ENCODE results near the gene SAE1. TPM values are rescaled to one million over a fixed set of nuclear protein-coding genes. Genes with fewer than 3 reads are reported as not detected.
"Not testable (repeated sequence)": the region's sequence is repeated elsewhere in the genome, so short reads cannot be mapped to it uniquely, and the experiment has no call there.

SAE1 gene
- total RNA-seq, 2 experiments from 2014 or later = 150 TPM

- no peak overlapping the region for H3K4me3 Mint-ChIP-seq
- H3K36me3 Mint-ChIP-seq (ENCODE audit: low read depth) = no peaks in the 10 kb centered on the region
- peaks cover 30% of the 10 kb centered on the region for H3K4me1 Mint-ChIP-seq
- POLR2A ChIA-PET = interaction anchor here (1.0 to 2.1 kb wide), 5 partner anchors 9 to 30 kb away, joined by 3 to 13 read pairs (median 9); partner anchors contain the start of gene CCDC9
- H3K9me3 Mint-ChIP-seq = no peaks in the 10 kb centered on the region
- CTCF ChIA-PET = no interaction called here
- peaks cover 11% of the 10 kb centered on the region for H3K27me3 Mint-ChIP-seq
- peak; percentile 86 for DNase-seq
- H3K27ac Mint-ChIP-seq = no peak overlapping the region
These were observed 110.6 kb downstream of the SAE1 start for GRCh38 chr19:47240996-47241918.

GRCh38 chr19:47241919-47242577 lies 111.4 kb downstream of the SAE1 start:
- H3K9me3 Mint-ChIP-seq = no peaks in the 10 kb centered on the region
- ChIA-PET CTCF (interaction anchor here (1.0 to 6.1 kb wide), 2 partner anchors 15 to 16 kb away, joined by 3 to 134 read pairs; partner anchors contain the start of gene CCDC9), POLR2A (interaction anchor here (1.0 to 6.2 kb wide), 8 partner anchors 9 to 85 kb away, joined by 3 to 110 read pairs (median 11); partner anchors contain the start of gene CCDC9)
- H3K27ac Mint-ChIP-seq = no peak overlapping the region
- no peak for DNase-seq
- H3K27me3 Mint-ChIP-seq = peaks cover 11% of the 10 kb centered on the region
- peaks cover 30% of the 10 kb centered on the region for H3K4me1 Mint-ChIP-seq
- no peaks in the 10 kb centered on the region for H3K36me3 Mint-ChIP-seq (ENCODE audit: low read depth)
- no peak overlapping the region for H3K4me3 Mint-ChIP-seq

GRCh38 chr19:47243364-47243775 lies 112.7 kb downstream of the SAE1 start:
- peak overlapping the region; percentile 87 for H3K27ac Mint-ChIP-seq

GRCh38 chr19:47243776-47244547 lies 113.3 kb downstream of the SAE1 start:
- peak; percentile 94 for DNase-seq
- Mint-ChIP-seq H3K4me3 (peak overlapping the region; percentile 70), H3K36me3 (ENCODE audit: low read depth) (no peaks in the 10 kb centered on the region), H3K27ac (peak overlapping the region; percentile 87), H3K9me3 (no peaks in the 10 kb centered on the region), H3K4me1 (peaks cover 30% of the 10 kb centered on the region), H3K27me3 (peaks cover 7% of the 10 kb centered on the region)
- CTCF ChIA-PET = interaction anchor here (0.6 to 6.4 kb wide), 53 partner anchors 9 to 528 kb away, joined by 3 to 361 read pairs (median 6); partner anchors contain the start of genes AP2S1, CCDC9, DHX34 and INAFM1
- POLR2A ChIA-PET = interaction anchor here (0.7 to 6.2 kb wide), 18 partner anchors 11 to 459 kb away, joined by 3 to 110 read pairs (median 8); partner anchors contain the start of genes CCDC9, INAFM1, SAE1 and ZC3H4

More at GRCh38 chr19:47243364-47243775, 112.7 kb downstream of the SAE1 start:
- POLR2A ChIA-PET = interaction anchor here (1.1 to 6.2 kb wide), 8 partner anchors 11 to 131 kb away, joined by 5 to 110 read pairs (median 28); partner anchors contain the start of genes CCDC9, SAE1 and ZC3H4
- Mint-ChIP-seq H3K36me3 (ENCODE audit: low read depth) (no peaks in the 10 kb centered on the region), H3K4me3 (peak overlapping the region; percentile 70), H3K4me1 (peaks cover 33% of the 10 kb centered on the region), H3K27me3 (peaks cover 9% of the 10 kb centered on the region), H3K9me3 (no peaks in the 10 kb centered on the region)
- no peak for DNase-seq
- CTCF ChIA-PET = interaction anchor here (0.7 to 6.4 kb wide), 15 partner anchors 10 to 289 kb away, joined by 3 to 361 read pairs (median 13); partner anchors contain the start of genes CCDC9, INAFM1 and SAE1

- ChIA-PET CTCF (interaction anchor here (0.7 to 6.4 kb wide), 25 partner anchors 9 to 234 kb away, joined by 3 to 361 read pairs (median 6); partner anchors contain the start of genes CCDC9, INAFM1, SAE1 and ZC3H4), POLR2A (interaction anchor here (0.6 to 6.2 kb wide), 6 partner anchors 9 to 141 kb away, joined by 3 to 110 read pairs (median 6); partner anchors contain the start of genes CCDC9 and SAE1)
- no peak overlapping the region for H3K4me3 Mint-ChIP-seq
- H3K27me3 Mint-ChIP-seq = no peaks in the 10 kb centered on the region
- H3K9me3 Mint-ChIP-seq = no peaks in the 10 kb centered on the region
- H3K27ac Mint-ChIP-seq = no peak overlapping the region
- no peaks in the 10 kb centered on the region for H3K36me3 Mint-ChIP-seq (ENCODE audit: low read depth)
- H3K4me1 Mint-ChIP-seq = peaks cover 30% of the 10 kb centered on the region
- peak; percentile 84 for DNase-seq
These were observed 116.8 kb downstream of the SAE1 start for GRCh38 chr19:47247308-47247990.

GRCh38 chr19:47253016-47253415 lies 122.4 kb downstream of the SAE1 start:
- not testable (repeated sequence) for H3K4me3 Mint-ChIP-seq; H3K27ac Mint-ChIP-seq; H3K27me3 Mint-ChIP-seq; DNase-seq; H3K9me3 Mint-ChIP-seq; H3K36me3 Mint-ChIP-seq (ENCODE audit: low read depth)
- ChIA-PET CTCF (interaction anchor here (2.4 kb wide), 1 partner anchor 9 kb away, joined by 13 read pairs; no protein-coding TSS in a partner anchor), POLR2A (interaction anchor here (3.9 kb wide), 1 partner anchor 8 kb away, joined by 36 read pairs; no protein-coding TSS in a partner anchor)
- H3K4me1 Mint-ChIP-seq = peaks cover 17% of the 10 kb centered on the region

GRCh38 chr19:47253467-47253881 lies 122.8 kb downstream of the SAE1 start:
- H3K9me3 Mint-ChIP-seq = no peaks in the 10 kb centered on the region
- no peaks in the 10 kb centered on the region for H3K27me3 Mint-ChIP-seq
- CTCF ChIA-PET = interaction anchor here (0.7 to 2.4 kb wide), 2 partner anchors 9 to 28 kb away, joined by 3 to 13 read pairs; no protein-coding TSS in a partner anchor
- H3K4me1 Mint-ChIP-seq = peaks cover 21% of the 10 kb centered on the region
- H3K27ac Mint-ChIP-seq = no peak overlapping the region
- DNase-seq = no peak
- H3K36me3 Mint-ChIP-seq (ENCODE audit: low read depth) = peaks cover 9% of the 10 kb centered on the region
- H3K4me3 Mint-ChIP-seq = no peak overlapping the region
- POLR2A ChIA-PET = interaction anchor here (3.9 kb wide), 1 partner anchor 9 kb away, joined by 36 read pairs; no protein-coding TSS in a partner anchor

GRCh38 chr19:47253970-47254369 lies 123.3 kb downstream of the SAE1 start:
- no peak overlapping the region for H3K4me3 Mint-ChIP-seq
- H3K4me1 Mint-ChIP-seq = peaks cover 26% of the 10 kb centered on the region
- POLR2A ChIA-PET = interaction anchor here (3.9 kb wide), 1 partner anchor 9 kb away, joined by 36 read pairs; no protein-coding TSS in a partner anchor

GRCh38 chr19:47255879-47256692 lies 125.5 kb downstream of the SAE1 start, which contains the start of gene CCDC9:
TSS of gene CCDC9 (plus strand) at chr19:47256525. CDS start at chr19:47258401, 1,876 bp downstream.
- Mint-ChIP-seq H3K4me3 (peak within 1 kb of the TSS; percentile 85), H3K27ac (peak within 1 kb of the TSS; percentile 85), H3K27me3 (no peaks in the 10 kb centered on the region), H3K4me1 (peaks cover 38% of the 10 kb centered on the region), H3K36me3 (ENCODE audit: low read depth) (peaks cover 31% of the 10 kb centered on the region), H3K9me3 (no peaks in the 10 kb centered on the region)
- POLR2A ChIA-PET = interaction anchor here (0.8 to 3.9 kb wide), 22 partner anchors 8 to 541 kb away, joined by 3 to 85 read pairs (median 4); partner anchors contain the start of genes ARHGAP35, INAFM1 and ZC3H4
- DNase-seq = peak; percentile 96
- CTCF ChIA-PET = interaction anchor here (0.6 to 3.6 kb wide), 17 partner anchors 10 to 1016 kb away, joined by 3 to 73 read pairs (median 3); no protein-coding TSS in a partner anchor

More at GRCh38 chr19:47253970-47254369, 123.3 kb downstream of the SAE1 start:
- Mint-ChIP-seq H3K27me3 (no peaks in the 10 kb centered on the region), H3K27ac (no peak overlapping the region), H3K9me3 (no peaks in the 10 kb centered on the region), H3K36me3 (ENCODE audit: low read depth) (peaks cover 14% of the 10 kb centered on the region)
- CTCF ChIA-PET = interaction anchor here (0.5 to 2.4 kb wide), 3 partner anchors 10 to 105 kb away, joined by 3 to 13 read pairs (median 5); no protein-coding TSS in a partner anchor
- no peak for DNase-seq

- H3K36me3 Mint-ChIP-seq (ENCODE audit: low read depth) = peaks cover 35% of the 10 kb centered on the region
- peak overlapping the region; percentile 85 for H3K27ac Mint-ChIP-seq
- POLR2A ChIA-PET = interaction anchor here (0.8 to 3.9 kb wide), 22 partner anchors 9 to 542 kb away, joined by 3 to 85 read pairs (median 4); partner anchors contain the start of genes ARHGAP35, INAFM1 and ZC3H4
- CTCF ChIA-PET = interaction anchor here (0.6 to 3.6 kb wide), 14 partner anchors 11 to 499 kb away, joined by 3 to 73 read pairs (median 3); no protein-coding TSS in a partner anchor
- peak; percentile 100 for DNase-seq
- H3K27me3 Mint-ChIP-seq = no peaks in the 10 kb centered on the region
- H3K4me3 Mint-ChIP-seq = peak overlapping the region; percentile 85
- H3K9me3 Mint-ChIP-seq = no peaks in the 10 kb centered on the region
- peaks cover 40% of the 10 kb centered on the region for H3K4me1 Mint-ChIP-seq
These were observed 126.2 kb downstream of the SAE1 start for GRCh38 chr19:47256693-47257410.

Measured in activated CD4-positive, alpha-beta memory T cell treated with anti-CD3 and anti-CD28 coated beads, Interleukin-2, amount 10 ng/mL, durations not matched to agents 7 days and 5 days (primary cell).